HuH-7.5 (cell line): ENCODE results near the gene RUNDC3A.
"Not testable (repeated sequence)": the region's sequence is repeated elsewhere in the genome, so short reads cannot be mapped to it uniquely, and the experiment has no call there.

Source experiments
- DNase-seq: peaks from one replicate; pipeline ENCODE4 v3.0.0; 2011; ENCODE audit warnings: low spot score

RUNDC3A gene

DNA sequence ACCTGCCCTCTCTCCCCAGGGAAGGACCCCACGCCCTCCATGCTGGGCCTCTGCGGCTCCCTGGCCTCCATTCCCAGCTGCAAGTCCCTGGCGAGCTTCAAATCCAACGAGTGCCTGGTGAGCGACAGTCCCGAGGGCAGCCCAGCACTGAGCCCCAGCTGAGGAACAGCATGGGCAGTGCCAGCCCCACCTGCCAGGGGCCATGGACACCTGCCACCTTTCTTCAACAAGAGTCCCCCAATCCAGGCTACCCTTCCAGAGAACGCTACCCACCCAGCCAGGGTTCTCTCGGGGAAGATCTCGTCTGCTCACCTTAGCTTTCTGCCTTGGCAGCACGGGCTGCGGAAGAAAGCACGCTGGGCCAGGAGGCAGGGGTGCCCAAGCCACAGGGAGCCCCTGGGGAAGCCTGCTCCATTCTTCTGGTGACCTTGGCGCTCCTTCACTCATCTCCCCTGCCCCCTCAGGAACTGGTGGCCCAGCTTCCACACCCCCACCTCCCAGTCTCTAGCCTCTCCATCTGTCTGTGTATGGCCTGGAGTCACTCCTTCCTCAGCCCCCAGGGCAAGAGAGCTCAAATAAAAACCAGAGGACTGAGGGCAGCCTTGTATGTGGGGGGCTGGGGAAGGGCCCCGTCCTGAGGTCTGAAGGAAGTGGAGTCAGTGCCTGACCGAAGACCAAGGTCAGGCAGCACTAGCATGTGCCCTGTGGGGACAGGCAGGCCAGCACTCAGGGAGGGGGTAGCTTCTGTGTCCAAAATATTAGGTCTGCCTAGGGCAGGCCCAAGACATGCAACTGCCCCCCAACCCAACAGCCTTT, 9.9 kb downstream of the RUNDC3A start:
- DNase-seq = no peak

DNA sequence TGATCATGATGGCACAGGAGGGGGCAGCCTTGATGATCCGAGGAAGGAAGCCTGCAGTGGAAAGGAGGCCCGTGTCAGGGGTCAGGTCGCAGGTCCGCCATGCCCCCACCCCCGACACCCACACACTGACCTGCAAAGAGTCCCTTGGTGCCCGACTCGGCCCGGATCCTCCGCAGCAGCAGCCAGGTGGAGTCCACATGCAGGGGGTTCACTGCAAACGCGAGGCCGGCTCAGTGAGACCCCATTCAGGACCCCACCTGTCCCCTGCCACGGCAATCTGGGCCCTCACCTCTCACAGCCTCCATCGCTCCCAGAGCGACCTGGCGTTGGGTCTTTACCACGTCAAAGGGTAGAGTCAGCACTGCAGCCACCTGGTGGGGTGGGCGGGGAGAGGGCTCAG, 11.7 kb downstream of the RUNDC3A start:
- DNase-seq = no peak

GRCh38 chr17:44321246-44322120, 13.1 kb downstream of the RUNDC3A start:
- no peak for DNase-seq

- no peak for DNase-seq
Measured at GRCh38 chr17:44322236-44322895, 14.0 kb downstream of the RUNDC3A start.

DNA sequence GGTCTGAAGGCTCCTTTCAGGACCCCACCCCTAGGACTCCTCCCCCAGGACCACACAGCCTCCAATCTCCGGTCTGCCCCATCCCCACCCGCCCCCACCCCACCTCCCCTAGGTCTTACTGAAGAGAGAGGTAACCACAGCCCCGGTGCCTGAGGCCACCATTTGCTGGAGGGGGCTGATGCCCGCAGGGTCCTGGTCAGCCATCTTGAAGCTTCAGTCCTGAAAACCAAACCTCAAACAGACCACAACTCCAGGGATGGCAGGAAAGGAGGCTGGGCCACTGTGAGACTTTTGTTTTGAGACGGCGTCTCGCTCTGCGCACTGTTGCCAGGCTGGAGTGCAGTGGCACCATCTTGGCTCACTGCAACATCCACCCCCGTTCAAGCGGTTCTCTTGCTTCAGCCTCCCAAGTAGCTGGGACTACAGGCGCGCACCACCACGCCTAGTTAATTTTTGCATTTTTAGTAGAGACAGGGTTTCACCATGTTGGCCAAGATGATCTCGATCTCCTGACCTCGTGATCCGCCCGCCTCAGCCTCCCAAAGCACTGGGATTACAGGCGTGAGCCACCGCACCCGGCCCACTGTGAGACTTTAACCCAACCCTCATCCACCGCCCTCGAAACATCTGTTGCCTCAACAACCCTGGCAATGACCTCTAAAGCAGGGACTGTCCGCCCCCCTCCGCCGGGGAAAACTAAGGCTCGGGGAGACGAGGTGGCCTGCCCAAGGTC, 15.1 kb downstream of the RUNDC3A start:
- no peak for DNase-seq

GRCh38 chr17:44324092-44324570, 15.7 kb downstream of the RUNDC3A start:
- no peak for DNase-seq

DNA sequence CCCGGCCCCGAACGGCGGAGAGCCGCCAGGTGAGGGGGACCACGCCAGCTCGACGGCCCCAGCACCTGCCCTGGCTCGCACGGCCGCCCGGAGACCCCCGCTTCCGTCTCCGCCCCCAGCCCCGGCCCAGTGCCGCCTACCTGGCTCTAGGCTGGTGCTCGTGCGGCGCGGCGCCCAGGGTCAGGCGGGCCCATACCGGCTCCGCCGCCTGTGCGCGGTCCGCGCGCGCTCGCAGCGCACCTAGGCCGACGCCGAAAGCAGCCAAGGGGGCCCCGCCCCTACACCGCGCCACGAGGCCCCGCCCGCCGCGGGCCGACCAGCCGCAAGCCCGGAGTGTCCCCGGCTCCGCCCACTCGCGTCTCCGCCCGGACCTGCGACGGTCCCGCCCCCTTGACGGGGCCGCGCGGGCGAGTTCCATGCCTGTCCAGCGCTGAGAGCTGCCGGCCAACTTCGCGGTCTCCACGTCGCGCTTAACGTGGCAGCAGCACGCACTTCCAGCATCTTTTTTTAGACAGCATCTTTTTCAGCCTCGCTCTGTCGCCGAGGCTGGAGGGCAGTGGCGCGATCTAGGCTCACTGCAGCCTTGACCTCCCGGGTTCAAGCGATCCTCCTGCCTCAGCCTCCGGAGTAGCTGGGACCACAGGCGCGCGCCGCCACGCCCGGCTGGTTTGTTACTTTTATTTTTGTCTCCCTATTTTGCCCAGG, 16.3 kb downstream of the RUNDC3A start, which contains the start of gene SLC25A39:
TSS of gene SLC25A39 (minus strand) at position 253 of the 705 bp plus-strand sequence. CDS start 1,261 bp downstream, outside the sequence.
- peak; percentile 80 for DNase-seq

- peak; percentile 87 for DNase-seq
Measured at GRCh38 chr17:44326861-44327444, 18.6 kb downstream of the RUNDC3A start.

GRCh38 chr17:44327715-44328449, 19.5 kb downstream of the RUNDC3A start:
- no peak for DNase-seq

GRCh38 chr17:44329516-44329915, 21.1 kb downstream of the RUNDC3A start:
- not testable (repeated sequence) for DNase-seq

DNA sequence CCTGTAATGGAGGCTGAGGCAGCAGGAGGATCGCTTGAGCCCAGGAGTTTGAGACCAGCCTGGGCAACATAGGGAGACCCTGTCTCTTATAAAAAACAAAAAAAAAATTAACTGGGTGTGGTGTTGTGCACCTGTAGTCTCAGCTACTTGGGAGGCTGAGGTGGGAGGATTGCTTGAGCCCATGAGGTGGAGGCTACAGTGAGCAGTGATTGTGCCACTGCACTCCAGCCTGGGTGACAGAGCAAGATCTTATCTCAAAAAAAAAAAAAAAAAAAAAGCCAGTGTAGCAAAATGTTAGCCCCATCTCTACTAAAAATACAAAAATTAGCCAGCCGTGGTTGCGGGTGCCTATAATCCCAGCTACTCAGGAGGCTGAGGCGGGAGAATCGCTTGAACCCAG, 21.9 kb downstream of the RUNDC3A start:
- DNase-seq = not testable (repeated sequence)

DNA sequence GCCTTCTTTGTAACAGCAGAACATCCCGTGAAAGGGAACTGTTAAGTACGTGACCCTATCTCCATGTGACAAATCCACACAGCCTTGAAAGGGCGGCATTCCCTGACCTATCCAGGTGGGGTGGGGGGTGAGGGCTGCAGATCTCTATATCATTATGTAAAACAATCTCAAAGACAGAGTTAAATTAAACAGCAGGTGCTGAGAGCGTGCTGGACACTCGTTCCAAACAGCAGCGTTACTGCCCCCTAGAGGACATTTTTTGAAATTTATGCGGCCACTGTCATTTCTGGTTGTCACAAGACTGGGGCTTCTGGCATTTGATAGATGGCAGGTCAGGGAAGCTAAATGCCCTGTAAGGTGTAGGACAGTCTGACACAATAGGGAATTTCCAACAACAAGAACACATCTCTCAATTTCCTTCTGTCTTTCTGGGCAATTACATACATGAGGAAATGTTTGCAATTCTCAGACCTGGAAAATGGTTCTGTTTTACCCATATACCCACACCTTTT, 22.9 kb downstream of the RUNDC3A start:
- DNase-seq = peak; percentile 64

- DNase-seq = no peak
Measured at GRCh38 chr17:44333371-44333770, 25.0 kb downstream of the RUNDC3A start.

- DNase-seq = no peak
Measured at GRCh38 chr17:44334315-44334714, 25.9 kb downstream of the RUNDC3A start.

GRCh38 chr17:44334727-44335126, 26.3 kb downstream of the RUNDC3A start:
- DNase-seq = no peak

DNA sequence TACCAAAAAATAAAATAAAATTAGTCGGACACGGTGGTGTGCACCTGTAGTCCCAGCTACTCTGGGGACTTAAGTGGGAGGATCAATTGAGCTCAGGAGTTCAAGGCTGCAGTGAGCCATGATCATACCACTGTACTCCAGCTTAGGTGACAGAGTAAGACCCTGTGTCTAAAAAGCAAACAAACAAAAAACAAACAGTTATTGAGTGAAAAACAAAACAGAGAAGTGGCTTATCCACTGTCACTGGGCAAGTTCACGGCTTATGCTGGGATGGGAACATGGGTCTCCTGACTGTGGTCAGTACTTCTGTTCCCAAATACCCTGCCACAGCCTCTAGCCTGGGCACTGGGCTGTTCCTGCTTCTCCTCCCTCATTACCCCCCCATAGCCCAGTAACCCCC, 27.2 kb downstream of the RUNDC3A start:
- no peak for DNase-seq

DNA sequence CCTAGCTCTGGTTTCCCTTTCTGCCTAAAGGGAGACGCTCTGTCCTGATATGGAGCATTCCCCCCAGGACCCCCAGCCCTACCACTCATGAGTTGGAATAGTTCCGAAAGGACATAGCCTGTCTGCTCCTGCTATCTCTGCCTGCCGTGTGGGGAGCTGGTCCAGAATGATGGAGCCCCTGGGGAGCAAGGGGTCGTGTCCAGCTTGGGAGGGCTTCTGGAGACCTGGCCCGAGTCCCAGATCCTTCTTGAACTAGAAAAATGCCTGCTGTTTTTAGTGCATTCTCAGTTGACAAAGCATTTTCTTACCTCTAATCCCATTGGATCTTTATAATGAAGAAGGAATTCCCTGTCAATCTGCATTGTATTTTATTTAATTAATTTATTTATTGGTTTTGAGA, 27.6 kb downstream of the RUNDC3A start:
- DNase-seq = no peak

DNA sequence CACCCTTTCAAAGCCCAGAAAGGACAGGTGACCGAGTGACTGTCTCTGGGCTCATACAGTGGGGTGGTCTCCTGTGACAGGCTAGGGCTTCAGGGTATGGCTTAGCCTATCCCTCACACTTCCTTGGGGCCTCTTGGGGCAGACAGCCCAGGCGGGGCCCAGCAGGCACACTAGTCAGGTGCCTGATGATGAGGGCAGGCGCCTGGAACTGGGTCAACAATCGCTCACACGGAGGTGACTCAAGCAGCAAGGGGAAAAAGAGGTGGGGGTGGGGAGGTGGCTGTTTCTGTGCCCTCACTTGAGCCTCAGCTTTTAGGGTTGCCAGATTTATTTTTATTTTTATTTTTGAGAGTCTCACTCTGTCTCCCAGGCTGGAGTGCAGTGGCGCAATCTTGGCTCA, 30.3 kb downstream of the RUNDC3A start:
- DNase-seq = no peak

DNA sequence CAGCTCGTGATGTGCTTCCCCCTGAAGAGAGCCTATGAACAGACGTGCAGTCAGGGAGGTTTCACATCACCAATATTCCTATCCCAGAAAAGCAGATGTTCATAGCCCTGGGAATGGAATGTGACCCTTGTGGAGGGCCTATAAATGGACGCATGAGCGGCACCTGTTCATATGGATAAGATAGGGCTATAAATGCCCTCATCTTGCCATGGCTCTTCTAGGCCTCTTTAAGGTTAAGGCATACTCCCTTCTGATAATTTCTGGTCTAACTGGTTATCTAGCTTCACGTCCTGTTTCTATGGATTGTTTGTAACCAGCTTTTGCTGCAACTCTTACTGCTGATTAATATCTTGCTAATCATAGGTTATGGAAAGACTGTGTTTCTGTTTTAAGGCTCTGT, 32.2 kb downstream of the RUNDC3A start:
- DNase-seq = not testable (repeated sequence)
